ENCODE results near the gene ITGA2. TPM values are rescaled to one million over a fixed set of nuclear protein-coding genes. Genes with fewer than 3 reads are reported as not detected.

The ITGA2 gene
- total RNA-seq, 4 donors from 2014 or later = 1.1 to 6.8 (median 1.8) TPM

DNA sequence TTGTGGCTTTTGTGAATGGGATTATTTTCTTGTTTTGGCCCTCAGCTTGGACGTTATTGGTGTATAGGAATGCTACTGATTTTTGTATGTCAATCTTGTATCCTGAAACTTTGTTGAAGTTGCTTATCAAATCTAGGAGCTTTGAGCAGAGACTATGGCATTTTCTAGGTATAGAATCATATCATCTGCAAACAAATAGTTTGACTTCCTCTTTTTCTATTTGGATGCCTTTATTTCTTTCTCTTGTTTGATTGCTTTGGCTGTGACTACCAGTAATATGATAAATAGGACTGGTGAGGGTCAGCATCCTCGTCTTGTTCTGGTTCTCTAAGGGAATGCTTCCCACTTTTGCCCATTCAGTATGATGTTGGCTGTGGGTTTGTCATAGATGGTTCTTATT lies 24.7 kb downstream of the ITGA2 start:
- ATAC-seq (ENCODE audit: low FRiP score) = no peak
- no peak for DNase-seq (ENCODE audit: low spot score)
- TF ChIP-seq, protein P1, sequence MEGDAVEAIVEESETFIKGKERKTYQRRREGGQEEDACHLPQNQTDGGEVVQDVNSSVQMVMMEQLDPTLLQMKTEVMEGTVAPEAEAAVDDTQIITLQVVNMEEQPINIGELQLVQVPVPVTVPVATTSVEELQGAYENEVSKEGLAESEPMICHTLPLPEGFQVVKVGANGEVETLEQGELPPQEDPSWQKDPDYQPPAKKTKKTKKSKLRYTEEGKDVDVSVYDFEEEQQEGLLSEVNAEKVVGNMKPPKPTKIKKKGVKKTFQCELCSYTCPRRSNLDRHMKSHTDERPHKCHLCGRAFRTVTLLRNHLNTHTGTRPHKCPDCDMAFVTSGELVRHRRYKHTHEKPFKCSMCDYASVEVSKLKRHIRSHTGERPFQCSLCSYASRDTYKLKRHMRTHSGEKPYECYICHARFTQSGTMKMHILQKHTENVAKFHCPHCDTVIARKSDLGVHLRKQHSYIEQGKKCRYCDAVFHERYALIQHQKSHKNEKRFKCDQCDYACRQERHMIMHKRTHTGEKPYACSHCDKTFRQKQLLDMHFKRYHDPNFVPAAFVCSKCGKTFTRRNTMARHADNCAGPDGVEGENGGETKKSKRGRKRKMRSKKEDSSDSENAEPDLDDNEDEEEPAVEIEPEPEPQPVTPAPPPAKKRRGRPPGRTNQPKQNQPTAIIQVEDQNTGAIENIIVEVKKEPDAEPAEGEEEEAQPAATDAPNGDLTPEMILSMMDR (IDR thresholded peaks at IDR 0.05) = no peak

DNA sequence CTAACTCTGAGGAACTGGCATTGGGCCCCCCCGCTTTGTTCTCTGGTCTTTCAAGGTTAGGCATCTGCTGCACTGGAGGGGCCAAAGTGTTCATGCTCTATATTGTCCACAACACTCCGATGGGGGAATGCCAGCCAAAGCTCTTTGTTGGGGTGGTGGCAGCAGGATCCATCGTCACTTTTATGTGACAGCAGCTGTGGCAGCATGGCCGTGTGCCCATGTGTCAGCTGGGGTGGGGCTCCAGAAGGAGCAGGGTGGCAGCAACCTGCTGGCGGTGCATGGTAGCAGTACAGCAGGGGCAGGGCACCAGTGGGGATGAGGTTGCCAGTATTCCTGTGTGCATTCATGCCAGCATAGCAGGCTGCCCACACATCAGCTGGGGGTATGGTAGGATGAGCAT lies 28.2 kb downstream of the ITGA2 start:
- no peak for ATAC-seq (ENCODE audit: low FRiP score)

DNA sequence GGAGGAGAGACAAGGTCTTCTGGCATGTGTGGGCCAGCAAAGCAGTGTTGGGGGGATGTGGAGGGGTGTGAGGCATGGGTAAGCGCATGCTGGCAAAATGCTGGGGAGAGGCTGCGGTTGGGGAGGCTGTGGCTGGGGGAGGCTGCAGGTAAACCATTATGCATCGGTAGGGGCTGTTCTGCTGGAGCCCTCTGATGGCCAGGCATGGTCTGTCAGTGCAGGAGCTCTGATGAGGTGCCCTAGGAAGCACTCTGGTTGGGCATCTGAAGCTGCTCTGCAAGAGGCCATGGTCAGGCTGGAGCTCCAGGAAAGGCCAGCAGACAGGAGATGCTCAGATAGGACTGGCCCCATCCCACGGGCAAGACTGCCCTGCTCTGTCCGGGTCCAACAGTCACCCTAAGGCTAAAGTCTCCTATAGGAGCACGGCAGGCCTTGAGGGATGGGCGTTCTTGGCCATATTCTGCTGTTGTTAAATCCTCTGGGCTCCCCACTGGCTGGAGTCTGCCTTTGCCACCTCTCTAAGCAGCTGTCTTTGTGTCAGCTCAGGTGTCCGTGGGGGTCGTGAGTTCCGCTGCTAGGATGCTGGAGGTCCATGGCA lies 28.7 kb downstream of the ITGA2 start:
- no peak for ATAC-seq (ENCODE audit: low FRiP score)
- TF ChIP-seq, protein P1 (IDR thresholded peaks at IDR 0.05) = no peak

More for the DNA sequence above, 28.2 kb downstream of the ITGA2 start:
- TF ChIP-seq, protein P1 (IDR thresholded peaks at IDR 0.05) = no peak
- DNase-seq (ENCODE audit: low spot score) = no peak

DNA sequence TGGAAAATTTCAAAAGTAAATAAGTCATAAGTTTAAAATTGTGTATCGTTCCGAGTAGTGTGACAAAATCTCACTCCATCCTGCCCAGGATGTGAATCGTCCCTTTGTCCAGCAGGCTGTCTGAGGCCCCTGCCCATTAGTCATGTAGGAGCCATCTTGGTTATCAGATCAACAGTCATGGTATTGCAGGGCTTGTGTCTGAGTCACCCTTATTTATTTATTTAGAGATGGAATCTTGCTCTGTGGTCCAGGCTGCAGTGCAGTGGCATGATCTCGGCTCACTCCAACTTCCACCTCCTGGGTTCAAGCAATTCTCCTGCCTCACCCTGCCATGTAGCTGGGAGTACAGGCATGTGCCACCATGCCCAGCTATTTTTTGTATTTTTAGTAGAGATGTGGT lies 30.2 kb downstream of the ITGA2 start:
- DNase-seq (ENCODE audit: low spot score) (no peak), ATAC-seq (ENCODE audit: low FRiP score) (no peak)
- TF ChIP-seq, protein P1 (IDR thresholded peaks at IDR 0.05) = no peak

More for the DNA sequence above, 28.7 kb downstream of the ITGA2 start:
- DNase-seq (ENCODE audit: low spot score) = no peak

DNA sequence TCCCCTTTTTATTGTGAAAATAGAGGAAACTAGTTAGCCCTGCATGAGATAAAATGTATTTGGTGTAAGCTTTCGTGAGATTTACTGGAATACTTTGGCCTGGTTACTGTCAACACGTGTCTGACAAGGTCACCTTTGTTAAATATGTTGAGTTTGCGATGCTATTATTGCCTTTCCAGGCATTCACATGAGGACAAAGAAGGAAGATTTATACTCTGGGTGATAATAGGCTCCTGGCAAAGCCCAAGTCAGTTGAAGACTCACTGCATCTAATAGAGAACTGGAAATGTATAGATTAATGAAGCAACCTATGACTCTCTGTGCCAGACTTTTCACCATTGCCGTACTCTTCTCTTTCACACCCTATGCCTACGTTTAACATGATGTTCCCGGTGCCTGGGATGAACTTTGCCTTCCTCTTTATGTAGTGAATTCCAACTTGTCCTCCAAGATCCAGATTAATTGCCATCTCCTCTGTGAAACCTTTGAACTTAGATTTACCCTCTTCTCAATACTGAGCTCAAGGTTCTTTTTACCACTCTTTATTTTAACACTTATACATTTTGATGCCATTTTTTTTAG lies 33.9 kb downstream of the ITGA2 start:
- DNase-seq (ENCODE audit: low spot score) (no peak), ATAC-seq (ENCODE audit: low FRiP score) (no peak)
- TF ChIP-seq, protein P1 (IDR thresholded peaks at IDR 0.05) = no peak

DNA sequence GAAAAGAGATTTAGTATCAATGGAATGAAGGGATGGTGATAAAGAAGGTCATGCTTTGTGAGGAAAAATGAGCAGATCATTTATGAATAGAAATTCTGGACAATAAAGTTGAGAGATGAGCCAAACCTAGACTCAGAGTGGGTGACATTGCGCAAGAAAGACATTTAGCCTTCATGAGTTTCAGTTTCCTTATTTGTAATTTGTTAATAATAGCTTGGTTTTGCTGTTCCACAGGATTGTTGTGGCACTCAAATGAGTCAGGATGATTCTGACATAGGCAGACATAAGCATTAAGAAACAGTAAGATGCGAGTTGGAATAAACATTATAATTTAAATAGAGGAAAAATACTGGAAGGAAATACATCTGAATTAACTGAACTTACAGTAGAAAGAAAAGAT lies 34.8 kb downstream of the ITGA2 start:
- DNase-seq (ENCODE audit: low spot score) (no peak), ATAC-seq (ENCODE audit: low FRiP score) (no peak)
- TF ChIP-seq, protein P1 (IDR thresholded peaks at IDR 0.05) = no peak

DNA sequence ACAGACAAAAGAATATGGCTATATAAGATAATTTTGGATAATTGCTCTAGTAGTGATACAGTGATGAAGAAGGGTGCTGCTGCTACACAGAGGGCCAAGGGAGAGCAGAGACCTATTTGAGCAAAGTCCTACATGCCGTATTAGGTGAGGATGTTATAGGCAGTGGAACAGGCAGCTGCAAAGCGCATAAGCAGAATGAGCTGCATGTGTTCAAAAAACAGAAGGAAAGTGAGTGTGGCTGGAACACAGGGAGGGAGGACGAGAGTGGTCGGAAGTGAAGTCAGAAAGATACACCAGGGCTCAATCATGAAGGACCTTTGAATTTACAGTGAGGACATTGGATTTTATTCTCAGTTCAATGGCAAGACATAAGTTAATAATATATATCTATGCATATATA lies 35.4 kb downstream of the ITGA2 start:
- TF ChIP-seq, protein P1 (IDR thresholded peaks at IDR 0.05) = no peak
- DNase-seq (ENCODE audit: low spot score) (no peak), ATAC-seq (ENCODE audit: low FRiP score) (no peak)

All from omental fat pad (tissue), 4 donors.